ENCODE measurements around the gene ZDHHC13.
A peak's percentile ranks its signal among the peaks of the same experiment; 100 is the strongest.

Gene ZDHHC13

GRCh38 chr11:19201737-19202605 is 85.0 kb downstream of the ZDHHC13 start, which contains the start of gene CSRP3:
CSRP3 (minus strand) TSS chr11:19201983; CDS start chr11:19192448, 9,535 bp downstream.
- no peak for DNase-seq

DNA sequence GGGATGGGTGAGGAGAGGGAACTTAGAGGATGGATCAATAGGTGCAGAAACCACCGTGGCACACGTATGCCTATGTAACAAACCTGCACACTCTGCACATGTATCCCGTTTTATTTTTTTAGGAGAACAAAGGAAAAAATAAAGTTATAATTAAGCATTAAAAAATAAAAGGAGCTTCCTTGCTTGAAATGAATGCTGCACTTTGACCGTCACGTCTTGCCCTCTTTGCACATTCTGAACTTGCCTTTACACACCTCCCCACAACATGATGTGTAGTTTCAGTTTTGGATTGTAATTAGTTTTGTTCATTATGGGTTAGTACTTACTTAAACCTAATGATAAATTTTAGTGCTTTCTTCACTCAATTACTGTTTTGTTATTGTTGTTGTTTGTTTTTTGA is 87.9 kb downstream of the ZDHHC13 start:
- DNase-seq = no peak

DNA sequence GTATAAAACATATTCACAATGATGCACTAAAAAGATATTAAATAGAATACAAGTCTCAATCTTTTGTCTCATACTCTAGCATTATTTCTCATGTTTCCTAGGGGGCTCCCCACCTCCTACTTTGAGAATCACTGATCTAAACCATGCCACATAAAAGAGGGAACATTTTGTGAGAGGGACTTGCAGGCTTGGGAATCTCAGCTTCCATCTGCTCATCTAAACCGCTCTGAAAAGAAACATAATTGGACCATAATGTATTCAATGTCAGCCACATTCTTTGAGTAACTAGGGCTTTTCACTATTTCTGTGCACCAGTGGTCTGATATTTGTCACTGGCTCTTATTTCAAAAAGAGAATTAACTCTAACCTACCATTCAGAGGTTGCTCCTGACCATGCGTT is 91.2 kb downstream of the ZDHHC13 start:
- DNase-seq = no peak

- DNase-seq = no peak
Observed at GRCh38 chr11:19208959-19209546, 92.1 kb downstream of the ZDHHC13 start.

GRCh38 chr11:19209617-19210370 is 92.8 kb downstream of the ZDHHC13 start:
- DNase-seq = no peak

GRCh38 chr11:19216021-19216420 is 99.1 kb downstream of the ZDHHC13 start:
- DNase-seq = no peak

DNA sequence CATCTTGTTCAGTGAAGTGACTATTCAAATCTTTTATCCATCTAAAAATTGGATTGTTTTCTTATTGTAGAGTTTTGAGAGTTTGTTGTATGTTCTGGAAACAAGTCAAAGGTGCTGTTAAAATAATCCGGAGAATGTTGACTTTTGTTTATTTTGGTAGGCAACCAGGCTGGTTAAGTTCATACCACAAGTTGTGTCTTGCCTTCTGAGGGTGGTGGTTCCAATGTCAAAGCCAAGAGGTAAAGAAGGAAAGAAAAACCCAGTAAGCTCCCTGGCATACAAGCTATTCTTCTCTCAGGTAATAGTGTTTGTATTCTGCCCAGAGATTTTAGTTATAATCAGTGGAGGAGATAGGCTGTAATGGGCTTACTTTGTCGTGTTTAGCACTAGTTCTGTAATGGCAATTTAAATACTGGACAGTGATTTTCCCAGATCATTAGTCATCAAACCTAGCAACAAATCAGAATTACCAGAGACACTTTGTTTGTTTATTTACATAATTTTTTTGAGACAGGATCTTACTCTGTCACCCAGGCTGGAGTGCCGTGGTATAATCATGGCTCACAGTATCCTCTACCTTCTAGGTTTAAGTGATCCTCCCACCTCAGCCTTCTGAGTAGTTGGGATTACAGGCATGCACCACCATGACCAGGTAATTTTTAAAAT is 99.9 kb downstream of the ZDHHC13 start:
- DNase-seq = no peak

- peak in 27 of 58 donors; percentile 4 to 65 (median 26) for DNase-seq
Observed at GRCh38 chr11:19218216-19218615, 101.2 kb downstream of the ZDHHC13 start.

GRCh38 chr11:19218786-19219460 is 102.0 kb downstream of the ZDHHC13 start:
- peak in 29 of 58 donors; percentile 3 to 70 (median 26) for DNase-seq

DNA sequence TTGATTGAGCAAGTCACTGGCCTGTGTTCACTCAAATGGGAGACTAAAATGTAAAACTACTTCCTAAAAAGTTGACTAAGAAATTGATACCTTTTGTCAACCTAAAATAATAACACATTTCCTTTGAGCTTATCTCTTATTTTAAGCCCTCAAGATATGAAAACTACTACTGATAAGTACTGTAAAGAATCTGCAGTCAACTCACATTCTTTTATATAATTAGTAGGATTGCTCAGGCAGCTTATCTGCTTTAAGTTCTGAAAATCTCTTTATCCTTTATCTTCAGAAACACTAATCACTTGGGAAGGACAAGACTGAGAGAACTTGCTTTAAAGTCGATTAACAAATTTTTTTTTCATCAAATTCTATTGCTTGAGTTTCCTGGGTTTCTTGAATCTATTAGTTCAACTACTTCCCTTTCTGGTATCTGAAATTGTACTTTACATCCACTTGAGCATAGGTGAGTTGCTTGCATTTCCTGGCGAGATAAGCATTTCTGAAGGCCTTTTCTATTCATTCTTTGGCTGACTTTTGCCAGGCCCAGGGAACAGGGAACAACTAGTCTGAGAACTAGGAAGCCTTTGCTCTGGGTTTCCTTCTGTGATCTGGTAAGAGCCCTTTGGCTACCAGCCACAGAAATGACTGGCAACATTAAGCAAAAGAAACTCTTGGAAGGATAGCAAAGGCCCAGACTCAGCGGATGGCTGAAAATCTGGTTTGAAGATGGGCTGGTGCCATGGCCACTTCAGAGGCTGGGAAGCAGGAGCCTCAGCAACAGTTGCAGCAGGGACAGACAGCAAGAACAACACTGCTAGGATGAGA is 104.1 kb downstream of the ZDHHC13 start:
- peak in 18 of 58 donors; percentile 6 to 65 (median 18) for DNase-seq

DNA sequence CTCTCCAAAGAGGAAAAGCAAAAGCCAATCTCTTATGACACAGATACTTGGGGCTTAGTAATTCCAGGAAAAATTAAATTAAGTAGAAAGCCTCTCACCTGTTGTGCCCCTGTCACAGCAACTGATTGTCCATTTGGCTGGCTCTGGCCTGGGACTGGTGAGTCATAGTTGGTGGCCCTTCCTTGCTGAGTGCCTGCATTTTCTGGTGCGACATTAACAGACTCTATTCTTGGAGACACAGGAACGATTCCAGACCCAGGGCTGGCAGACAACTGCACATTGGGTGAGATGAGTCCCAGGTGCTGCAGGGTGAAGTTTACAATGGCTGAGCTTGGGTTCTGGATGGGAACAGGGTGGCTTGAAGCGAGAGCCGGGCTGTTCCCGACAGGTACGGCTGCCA is 108.2 kb downstream of the ZDHHC13 start:
- DNase-seq = no peak

DNA sequence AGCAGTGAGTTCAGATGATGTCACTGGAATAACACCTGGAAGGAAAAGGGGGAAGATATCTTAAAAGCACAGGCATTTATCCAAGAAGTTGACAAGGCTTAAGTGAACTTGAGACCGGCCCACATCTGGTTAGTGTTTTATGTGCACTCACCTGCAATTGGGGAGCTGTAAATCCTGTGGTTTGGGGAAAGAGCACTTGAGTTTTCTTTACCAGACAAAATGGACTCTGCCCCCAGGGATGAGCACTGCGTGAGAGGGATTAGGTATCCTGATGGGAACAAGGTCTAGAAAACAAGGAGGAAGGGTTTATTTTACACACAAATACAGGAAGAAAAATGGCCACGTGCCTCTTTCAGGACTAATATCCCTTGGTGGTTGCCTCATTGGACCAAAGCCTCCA is 108.6 kb downstream of the ZDHHC13 start:
- DNase-seq = no peak

All from anterior cingulate cortex (tissue), 58 donors.